Measurements from ENCODE around the gene JAKMIP1. TPM values are rescaled to one million over a fixed set of nuclear protein-coding genes. Genes with fewer than 3 reads are reported as not detected.

JAKMIP1 gene
- polyA plus RNA-seq, 3 donors, result 0.08 TPM; not detected in 2

DNA sequence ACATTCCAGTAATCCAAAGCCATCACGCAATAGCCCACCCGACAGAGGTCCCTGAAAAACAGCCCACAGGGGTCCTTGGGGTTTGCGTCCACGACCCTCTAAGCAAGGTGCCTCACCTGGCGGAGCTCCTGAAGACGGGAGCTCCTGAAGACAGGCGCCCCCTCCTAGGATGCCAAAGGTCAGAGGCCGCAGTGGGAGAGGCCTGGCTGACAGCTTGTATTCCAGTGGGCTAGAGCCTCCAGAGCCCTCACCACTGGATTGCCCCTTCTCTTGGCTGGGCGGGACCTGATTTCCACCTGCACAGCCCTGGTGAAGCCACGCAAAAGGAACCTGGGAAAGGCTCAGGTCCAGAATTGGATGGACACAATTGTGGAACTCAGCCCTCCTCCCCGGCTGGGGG lies 39.6 kb upstream of the JAKMIP1 start:
- H3K9ac ChIP-seq (ENCODE audit: insufficient read depth, low read length, poor library complexity, severe bottlenecking), result no peak overlapping the region
- Mint-ChIP-seq H3K4me1 (no peaks in the 10 kb centered on the region), H3K9me3 (peaks cover 9 to 16% (median 12%) of the 10 kb centered on the region in 7 donors), H3K36me3 (no peaks in the 10 kb centered on the region), H3K4me3 (no peak overlapping the region), H3K27ac (no peak overlapping the region), H3K27me3 (ENCODE audit: low read depth in 3 of 3) (peaks cover 3 to 15% (median 13%) of the 10 kb centered on the region in 3 donors)
- intact Hi-C loops (cut with micrococcal nuclease), result no loop called here
- H3K79me2 ChIP-seq (ENCODE audit: insufficient read depth, low read length), result no peaks in the 10 kb centered on the region
- H3K4me2 ChIP-seq (replicated peaks; ENCODE audit: extremely low read depth, low read length, poor library complexity, severe bottlenecking), result no peak overlapping the region
- no peak overlapping the region for H3K4me3 ChIP-seq (replicated peaks in 1 of 3; ENCODE audit: low read depth in 2 of 3, low read length in 3 of 3)
- no peak overlapping the region for H2AFZ ChIP-seq (ENCODE audit: insufficient read depth, low read depth, low read length, poor library complexity, severe bottlenecking)
- no peaks in the 10 kb centered on the region for H3K4me1 ChIP-seq (ENCODE audit: control insufficient read depth in 1 of 2, insufficient read depth in 2 of 2, low read length in 2 of 2)
- WGBS (ENCODE audit: insufficient coverage), result 83% methylated on average over 11 of the region's 11 CpGs
- H3K27ac ChIP-seq (ENCODE audit: low read depth in 1 of 2, low read length in 2 of 2), result no peak overlapping the region
- TF ChIP-seq CTCF (IDR thresholded peaks at IDR 0.05), result no peak
- H3K27me3 ChIP-seq (ENCODE audit: control insufficient read depth in 2 of 2, insufficient read depth in 2 of 2, low read length in 2 of 2), result peaks cover 0 to 6% of the 10 kb centered on the region in 2 donors
- no peaks in the 10 kb centered on the region for H4K20me1 ChIP-seq (ENCODE audit: insufficient read depth, low read length)
- H3K36me3 ChIP-seq (replicated peaks in 1 of 2; ENCODE audit: control insufficient read depth in 1 of 2, insufficient read depth in 2 of 2, low read length in 2 of 2), result no peaks in the 10 kb centered on the region
- DNase-seq, result no peak
- H3K9me3 ChIP-seq (replicated peaks in 1 of 2; ENCODE audit: control insufficient read depth in 1 of 2, insufficient read depth in 1 of 2, low read length in 2 of 2), result peaks cover 11 to 13% of the 10 kb centered on the region in 2 donors

DNA sequence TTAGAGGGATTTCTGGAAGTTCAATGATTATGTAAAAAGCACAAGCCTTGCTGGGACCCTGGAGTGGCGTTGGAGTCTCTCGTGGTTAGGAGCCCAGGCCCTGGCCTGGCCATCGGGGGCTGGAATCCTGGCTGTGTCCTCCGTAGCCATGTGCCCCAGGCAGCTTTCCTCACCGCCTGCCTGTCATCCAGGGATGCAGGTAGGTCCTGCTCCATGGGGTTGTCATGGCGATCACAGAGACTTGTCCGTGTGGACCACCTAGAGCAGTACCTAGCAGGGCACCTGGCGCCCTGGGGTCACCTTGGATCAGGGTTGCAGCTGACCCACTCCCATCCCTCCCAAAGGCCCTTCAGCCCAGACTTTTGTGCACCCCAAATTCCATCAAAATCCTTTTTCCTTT lies 39.1 kb upstream of the JAKMIP1 start:
- Mint-ChIP-seq H3K27ac (no peak overlapping the region), H3K36me3 (no peaks in the 10 kb centered on the region), H3K4me3 (no peak overlapping the region), H3K4me1 (no peaks in the 10 kb centered on the region), H3K27me3 (ENCODE audit: low read depth in 3 of 3) (peaks cover 0 to 10% (median 9%) of the 10 kb centered on the region in 3 donors), H3K9me3 (peaks cover 4 to 11% (median 7%) of the 10 kb centered on the region in 7 donors)
- peaks cover 0 to 4% of the 10 kb centered on the region in 2 donors for H3K27me3 ChIP-seq (ENCODE audit: control insufficient read depth in 2 of 2, insufficient read depth in 2 of 2, low read length in 2 of 2)
- H3K9ac ChIP-seq (ENCODE audit: insufficient read depth, low read length, poor library complexity, severe bottlenecking), result no peak overlapping the region
- WGBS (ENCODE audit: insufficient coverage), result 94% methylated on average over 7 of the region's 8 CpGs
- no peaks in the 10 kb centered on the region for H4K20me1 ChIP-seq (ENCODE audit: insufficient read depth, low read length)
- H3K4me2 ChIP-seq (replicated peaks; ENCODE audit: extremely low read depth, low read length, poor library complexity, severe bottlenecking), result no peak overlapping the region
- no peak overlapping the region for H3K4me3 ChIP-seq (replicated peaks in 1 of 3; ENCODE audit: low read depth in 2 of 3, low read length in 3 of 3)
- intact Hi-C loops (cut with micrococcal nuclease), result no loop called here
- H3K4me1 ChIP-seq (ENCODE audit: control insufficient read depth in 1 of 2, insufficient read depth in 2 of 2, low read length in 2 of 2), result no peaks in the 10 kb centered on the region
- TF ChIP-seq CTCF (IDR thresholded peaks at IDR 0.05), result no peak
- no peaks in the 10 kb centered on the region for H3K79me2 ChIP-seq (ENCODE audit: insufficient read depth, low read length)
- H3K36me3 ChIP-seq (replicated peaks in 1 of 2; ENCODE audit: control insufficient read depth in 1 of 2, insufficient read depth in 2 of 2, low read length in 2 of 2), result no peaks in the 10 kb centered on the region
- H3K9me3 ChIP-seq (replicated peaks in 1 of 2; ENCODE audit: control insufficient read depth in 1 of 2, insufficient read depth in 1 of 2, low read length in 2 of 2), result peaks cover 6 to 9% of the 10 kb centered on the region in 2 donors
- no peak for DNase-seq
- H2AFZ ChIP-seq (ENCODE audit: insufficient read depth, low read depth, low read length, poor library complexity, severe bottlenecking), result no peak overlapping the region
- no peak overlapping the region for H3K27ac ChIP-seq (ENCODE audit: low read depth in 1 of 2, low read length in 2 of 2)

All from CD14-positive monocyte (primary cell).